HCT116 (cell line): ENCODE measurements around the gene SLC16A7. TPM values are rescaled to one million over a fixed set of nuclear protein-coding genes. Genes with fewer than 3 reads are reported as not detected.

Experiments
- ATAC-seq: fragments of 200-7000 bp; cut with Tn5 transposase; 2 replicates; pipeline ENCODE4 v1.9.1; 2020; ENCODE audit warnings: mild to moderate bottlenecking, moderate library complexity
- BruUV-seq: library from RNA; stranded (reverse); fragments of 400-500 nt; replicated peaks from 2 replicates; lab custom pipeline; 2021; lab: Mats Ljungman, UMichigan
- CTCF ChIA-PET: fragments of 300-600 bp; sonication (Branson Sonifier 250); formaldehyde crosslinking; loops from one replicate; lab custom pipeline; 2021; ENCODE audit warnings: antibody characterized with exemption; lab: Charles Lee
- POLR2A ChIA-PET: fragments of 300-600, 350-600 bp; sonication (Branson Sonifier 250); formaldehyde crosslinking; loops from one replicate; lab custom pipeline; 2021; ENCODE audit warnings: antibody characterized with exemption; lab: Charles Lee
- RAD21 ChIA-PET, 2 experiments: fragments of 300-600 bp; sonication (Branson Sonifier 250); formaldehyde crosslinking; loops; one replicate each; lab custom pipeline; 2023; ENCODE audit warnings: low total read pairs in 2 of 2; ENCODE audit not compliant: uncharacterized antibody in 2 of 2, unreplicated experiment in 2 of 2, low non-redundant PET in 1 of 2; lab: Charles Lee
- DNase-seq: peaks from one replicate; pipeline ENCODE4 v3.0.0-alpha.2; 2010; ENCODE audit warnings: low read depth, low spot score
- H2AFZ ChIP-seq: fragments of 200-600 bp; shearing (Covaris generic), sonication (generic); 2 replicates; pipeline ENCODE4 v1.6.1; 2017; ENCODE audit warnings: low read depth, mixed run types, mixed read lengths, antibody characterized with exemption, low read length; ENCODE audit not compliant: poor library complexity, severe bottlenecking
- H3K27ac ChIP-seq: 2 replicates; pipeline ENCODE4 v1.5.1; 2012; ENCODE audit warnings: low read depth, low read length
- H3K27me3 ChIP-seq: fragments of 200-600 bp; sonication (generic); 2 replicates; pipeline ENCODE4 v1.6.1; 2016; ENCODE audit warnings: mixed run types, low read length, mixed read lengths; ENCODE audit not compliant: insufficient read depth
- H3K36me3 ChIP-seq, 2 experiments: fragments of 200-500 bp in 1 of 2; fragments of 200-600 bp in 1 of 2; sonication (Bioruptor generic) in 1 of 2; sonication (generic) in 1 of 2; 2 replicates each; pipeline versions ENCODE4 v1.5.1 to v1.6.1; 2014 to 2016; ENCODE audit warnings: low read length in 2 of 2, inconsistent platforms in 1 of 2, mixed read lengths in 1 of 2, mixed run types in 1 of 2; ENCODE audit not compliant: insufficient read depth in 2 of 2, control insufficient read depth in 1 of 2
- H3K4me1 ChIP-seq, 2 experiments: fragments of 200-600 bp in 1 of 2; sonication (generic) in 1 of 2; 2 replicates each; pipeline versions ENCODE4 v1.5.1 to v1.6.1; 2012 to 2017; ENCODE audit warnings: low read length in 2 of 2, inconsistent platforms in 1 of 2, mild to moderate bottlenecking in 1 of 2, mixed read lengths in 1 of 2, mixed run types in 1 of 2, moderate library complexity in 1 of 2; ENCODE audit not compliant: insufficient read depth in 2 of 2, control insufficient read depth in 1 of 2
- H3K4me2 ChIP-seq: fragments of 200-600 bp; sonication (generic); 2 replicates; pipeline ENCODE4 v1.6.1; 2017; ENCODE audit warnings: mixed run types, low read length, mixed read lengths
- H3K4me3 ChIP-seq, 2 experiments: fragments of 200-600 bp in 1 of 2; sonication (generic) in 1 of 2; replicated peaks in 1 of 2; 2 replicates each; pipeline ENCODE4 v1.5.1; 2011 to 2016; ENCODE audit warnings: low read length in 2 of 2, control low read depth in 1 of 2, low read depth in 1 of 2, mild to moderate bottlenecking in 1 of 2, mixed read lengths in 1 of 2, mixed run types in 1 of 2
- H3K79me2 ChIP-seq: fragments of 200-600 bp; sonication (generic); 2 replicates; pipeline ENCODE4 v1.6.1; 2017; ENCODE audit warnings: mild to moderate bottlenecking, mixed run types, low read length, moderate library complexity, mixed read lengths; ENCODE audit not compliant: insufficient read depth
- H3K9ac ChIP-seq: fragments of 200-600 bp; sonication (generic); 2 replicates; pipeline ENCODE4 v1.6.1; 2016; ENCODE audit warnings: low read length, mixed read lengths
- H3K9me2 ChIP-seq: fragments of 200-600 bp; sonication (generic), shearing (Covaris generic); 2 replicates; pipeline ENCODE4 v1.6.1; 2017; ENCODE audit warnings: mixed run types, mild to moderate bottlenecking, moderate library complexity; ENCODE audit not compliant: insufficient read depth
- H3K9me3 ChIP-seq, 2 experiments: fragments of 200-500 bp in 1 of 2; fragments of 200-600 bp in 1 of 2; sonication (Bioruptor generic) in 1 of 2; sonication (generic) in 1 of 2; 2 replicates each; pipeline ENCODE4 v1.6.1; 2014 to 2017; ENCODE audit warnings: low read length in 2 of 2, mixed read lengths in 2 of 2, inconsistent platforms in 1 of 2, low read depth in 1 of 2, mild to moderate bottlenecking in 1 of 2, mixed run types in 1 of 2, moderate library complexity in 1 of 2; ENCODE audit not compliant: control insufficient read depth in 1 of 2, insufficient read depth in 1 of 2
- H4K20me1 ChIP-seq: fragments of 200-600 bp; sonication (generic), shearing (Covaris generic); 2 replicates; pipeline ENCODE4 v1.6.1; 2017; ENCODE audit warnings: mixed run types, mild to moderate bottlenecking, moderate library complexity; ENCODE audit not compliant: insufficient read depth
- ATF3 ChIP-seq: IDR thresholded peaks from 2 replicates; pipeline ENCODE4 v1.6.1; 2012
- CBX3 ChIP-seq: IDR thresholded peaks from 2 replicates; pipeline ENCODE4 v1.6.1; 2012; ENCODE audit warnings: low read depth
- CTCF ChIP-seq, 3 experiments: fragments of 200-600 bp in 1 of 3; sonication (generic) in 1 of 3; IDR thresholded peaks in 2 of 3; conservative IDR thresholded peaks in 1 of 3; 2 replicates each; pipeline ENCODE4 v1.5.1; 2012 to 2017; ENCODE audit warnings: low read depth in 2 of 3, low read length in 2 of 3, antibody characterized with exemption in 1 of 3, borderline replicate concordance in 1 of 3, control low read depth in 1 of 3, mild to moderate bottlenecking in 1 of 3, mixed read lengths in 1 of 3, mixed run types in 1 of 3, moderate library complexity in 1 of 3; ENCODE audit not compliant: insufficient read depth in 1 of 3
- EGR1 ChIP-seq: IDR thresholded peaks from 2 replicates; pipeline ENCODE4 v1.6.1; 2012; ENCODE audit warnings: low read depth
- EZH2 ChIP-seq: fragments of 200-600 bp; sonication (generic); IDR thresholded peaks from 2 replicates; pipeline ENCODE4 v1.6.1; 2017; ENCODE audit warnings: antibody characterized with exemption, mixed run types
- EZH2phosphoT487 ChIP-seq: fragments of 200-600 bp; IDR thresholded peaks from 2 replicates; pipeline ENCODE4 v1.6.1; 2018; ENCODE audit warnings: antibody characterized with exemption, borderline replicate concordance
- FOSL1 ChIP-seq: IDR thresholded peaks from 2 replicates; pipeline ENCODE4 v1.6.1; 2012; ENCODE audit warnings: low read depth
- JUND ChIP-seq: IDR thresholded peaks from 2 replicates; pipeline ENCODE4 v1.6.1; 2012
- MAX ChIP-seq: IDR thresholded peaks from 2 replicates; pipeline ENCODE4 v1.6.1; 2012
- POLR2A ChIP-seq: IDR thresholded peaks from 2 replicates; pipeline ENCODE4 v1.7.0; 2011; ENCODE audit warnings: borderline replicate concordance; ENCODE audit not compliant: insufficient read depth, insufficient read length; ENCODE audit errors: extremely low read depth
- POLR2AphosphoS5 ChIP-seq: IDR thresholded peaks from 2 replicates; pipeline ENCODE4 v1.6.1; 2011; ENCODE audit warnings: mild to moderate bottlenecking, low read depth, low read length, moderate library complexity
- REST ChIP-seq: IDR thresholded peaks from 2 replicates; pipeline ENCODE4 v1.6.1; 2012; ENCODE audit warnings: low read depth
- SRF ChIP-seq: IDR thresholded peaks from 2 replicates; pipeline ENCODE4 v1.6.1; 2012; ENCODE audit warnings: low read depth
- ZBTB33 ChIP-seq: IDR thresholded peaks from 2 replicates; pipeline ENCODE4 v1.6.1; 2011; ENCODE audit warnings: mild to moderate bottlenecking, low read length, moderate library complexity; ENCODE audit not compliant: insufficient replicate concordance; ENCODE audit errors: extremely low read depth
- ZFX ChIP-seq: fragments of 450-650 bp; IDR thresholded peaks from 2 replicates; pipeline ENCODE4 v1.6.1; 2017
- ZNF274 ChIP-seq: fragments of 200-500 bp; sonication (Bioruptor generic); IDR thresholded peaks from 2 replicates; pipeline ENCODE4 v1.6.1; 2014; ENCODE audit warnings: mild to moderate bottlenecking, low read depth, low read length, inconsistent platforms
- intact Hi-C: fragments of 100-400 bp; cut with micrococcal nuclease; formaldehyde crosslinking; loops from 2 replicates; pipeline ENCODE4 v1.10.0; 2022
- total RNA-seq: library from RNA; stranded (reverse); gene quantifications from one replicate; pipeline ENCODE4 v1.2.1, GENCODE V29; 2021; ENCODE audit not compliant: unreplicated experiment

SLC16A7 gene
- total RNA-seq, 1 experiment from 2014 or later, result 10.0 TPM

- TF ChIP-seq CTCF (IDR thresholded peaks at IDR 0.05 in 2 of 3, conservative IDR thresholded peaks at IDR 0.05 in 1 of 3; ENCODE audit: borderline replicate concordance in 1 of 3, insufficient read depth in 1 of 3, low read depth in 2 of 3, low read length in 2 of 3), result no peak
- no peak for TF ChIP-seq EZH2phosphoT487
- TF ChIP-seq ZFX, result no peak
- no peak for TF ChIP-seq ATF3
- no peak for TF ChIP-seq REST
- TF ChIP-seq MAX, result no peak
- TF ChIP-seq JUND, result no peak
- TF ChIP-seq SRF, result no peak
- no peak for TF ChIP-seq ZNF274
- TF ChIP-seq CBX3, result no peak
- TF ChIP-seq ZBTB33, result no peak
- TF ChIP-seq EGR1, result no peak
- TF ChIP-seq EZH2, result no peak
- TF ChIP-seq POLR2AphosphoS5, result no peak
- no peak for TF ChIP-seq FOSL1
- TF ChIP-seq POLR2A, result no peak
- intact Hi-C loops, result no loop called here
- DNase-seq (no peak), ATAC-seq (no peak)
- no peaks in the 10 kb centered on the region for H3K79me2 ChIP-seq
- no peak overlapping the region for H3K4me2 ChIP-seq
- ChIA-PET POLR2A (no interaction called here), RAD21 (no interaction called here), CTCF (no interaction called here)
- no peaks in the 10 kb centered on the region for H3K36me3 ChIP-seq
- no peaks in the 10 kb centered on the region for H3K27me3 ChIP-seq
- no peak overlapping the region for H2AFZ ChIP-seq
- BruUV-seq, result no TSS peak
- H3K9me2 ChIP-seq, result no peaks in the 10 kb centered on the region
- H3K9me3 ChIP-seq, result no peaks in the 10 kb centered on the region
- no peak overlapping the region for H3K9ac ChIP-seq
- H3K4me3 ChIP-seq, result no peak overlapping the region
- no peak overlapping the region for H3K27ac ChIP-seq
- peaks cover 4 to 19% of the 10 kb centered on the region in 2 experiments; a peak in 3 of 4 replicates for H3K4me1 ChIP-seq
- H4K20me1 ChIP-seq, result no peaks in the 10 kb centered on the region
Measured at GRCh38 chr12:59600171-59600570, 4.3 kb downstream of the SLC16A7 start.
